ENCODE results near the gene PTPRH. TPM values are rescaled to one million over a fixed set of nuclear protein-coding genes. Genes with fewer than 3 reads are reported as not detected.
A peak's percentile ranks its signal among the peaks of the same experiment; 100 is the strongest.

The PTPRH gene
- total and polyA plus RNA-seq, 7 experiments from 2014 or later, result 0.56 TPM; not detected in 6

GRCh38 chr19:55146078-55146704, 63.1 kb downstream of the PTPRH start:
- peak overlapping the region in 1 of 10 donors; percentile 28 for H3K4me3 Mint-ChIP-seq
- no peak overlapping the region for H3K27ac Mint-ChIP-seq
- ATAC-seq, result no peak
- H3K4me1 Mint-ChIP-seq, result peaks cover under 1 to 14% (median 8%) of the 10 kb centered on the region in 7 donors
- peaks cover 0 to under 1% (median 0%) of the 10 kb centered on the region in 3 experiments for H3K9me3 ChIP-seq (ENCODE audit: control insufficient read depth in 2 of 3, low read length in 3 of 3)
- intact Hi-C loops (cut with micrococcal nuclease), result loop anchor here in 1 of 2 donors (10.0 kb wide), 1 partner anchor 159 kb away; no protein-coding TSS in a partner anchor
- no peak overlapping the region for H3K27ac ChIP-seq (ENCODE audit: low read depth, low read length)
- peaks cover 0 to 11% (median 0%) of the 10 kb centered on the region in 11 donors for H3K9me3 Mint-ChIP-seq
- no peak for DNase-seq
- CTCF ChIA-PET, result interaction anchor here (0.6 to 1.0 kb wide), 2 partner anchors 57 to 357 kb away, joined by 3 read pairs; no protein-coding TSS in a partner anchor
- no peak overlapping the region for H3K4me3 ChIP-seq (ENCODE audit: low read length)
- POLR2A ChIA-PET, result no interaction called here
- H3K36me3 Mint-ChIP-seq, result peaks cover 0 to 9% (median 0%) of the 10 kb centered on the region in 5 donors
- H3K36me3 ChIP-seq (ENCODE audit: control insufficient read depth in 2 of 3, insufficient read depth in 3 of 3, low read length in 3 of 3), result no peaks in the 10 kb centered on the region
- H3K27me3 Mint-ChIP-seq, result peaks cover 49 to 65% (median 52%) of the 10 kb centered on the region in 5 donors
- H3K27me3 ChIP-seq (ENCODE audit: control insufficient read depth in 2 of 2, insufficient read depth in 2 of 2, low read length in 2 of 2), result peaks cover 10 to 11% of the 10 kb centered on the region in 2 donors
- H3K4me1 ChIP-seq (ENCODE audit: control insufficient read depth in 2 of 2, insufficient read depth in 2 of 2, low read length in 2 of 2), result no peaks in the 10 kb centered on the region

GRCh38 chr19:55145232-55145631, 64.1 kb downstream of the PTPRH start:
- peak overlapping the region in 1 of 9 donors; percentile 70 for H3K27ac Mint-ChIP-seq
- H3K4me1 Mint-ChIP-seq, result peaks cover 3 to 16% (median 8%) of the 10 kb centered on the region in 7 donors
- H3K9me3 Mint-ChIP-seq, result peaks cover 0 to 7% (median 0%) of the 10 kb centered on the region in 11 donors
- no peak overlapping the region for H3K4me3 ChIP-seq (ENCODE audit: low read length)
- DNase-seq (no peak), ATAC-seq (no peak)
- POLR2A ChIA-PET, result no interaction called here
- H3K27me3 Mint-ChIP-seq, result peaks cover 52 to 73% (median 55%) of the 10 kb centered on the region in 5 donors
- no peaks in the 10 kb centered on the region for H3K9me3 ChIP-seq (ENCODE audit: control insufficient read depth in 2 of 3, low read length in 3 of 3)
- H3K4me1 ChIP-seq (ENCODE audit: control insufficient read depth in 2 of 2, insufficient read depth in 2 of 2, low read length in 2 of 2), result no peaks in the 10 kb centered on the region
- no peak overlapping the region for H3K27ac ChIP-seq (ENCODE audit: low read depth, low read length)
- peaks cover 0 to 8% (median 0%) of the 10 kb centered on the region in 5 donors for H3K36me3 Mint-ChIP-seq
- peaks cover 11 to 13% of the 10 kb centered on the region in 2 donors for H3K27me3 ChIP-seq (ENCODE audit: control insufficient read depth in 2 of 2, insufficient read depth in 2 of 2, low read length in 2 of 2)
- no peaks in the 10 kb centered on the region for H3K36me3 ChIP-seq (ENCODE audit: control insufficient read depth in 2 of 3, insufficient read depth in 3 of 3, low read length in 3 of 3)
- CTCF ChIA-PET, result interaction anchor here (1.0 kb wide), 1 partner anchor 358 kb away, joined by 3 read pairs; no protein-coding TSS in a partner anchor
- intact Hi-C loops (cut with micrococcal nuclease), result loop anchor here in 1 of 2 donors (10.0 kb wide), 1 partner anchor 160 kb away; no protein-coding TSS in a partner anchor
- H3K4me3 Mint-ChIP-seq, result peak overlapping the region in 1 of 10 donors; percentile 50

- H3K4me3 Mint-ChIP-seq, result no peak overlapping the region
- CTCF ChIA-PET, result interaction anchor here (0.7 to 5.3 kb wide), 11 partner anchors 196 to 490 kb away, joined by 3 to 71 read pairs (median 7); partner anchors contain the start of gene ZNF865
Observed at GRCh38 chr19:55141696-55142095, 67.6 kb downstream of the PTPRH start.

GRCh38 chr19:55137915-55138314, 71.4 kb downstream of the PTPRH start:
- DNase-seq (no peak), ATAC-seq (no peak)
- ChIA-PET CTCF (no interaction called here), POLR2A (no interaction called here)
- H3K4me1 Mint-ChIP-seq, result peaks cover 0 to 4% (median 3%) of the 10 kb centered on the region in 7 donors
- H3K27ac ChIP-seq (ENCODE audit: low read depth, low read length), result no peak overlapping the region
- H3K27ac Mint-ChIP-seq, result no peak overlapping the region
- no peaks in the 10 kb centered on the region for H3K4me1 ChIP-seq (ENCODE audit: control insufficient read depth in 2 of 2, insufficient read depth in 2 of 2, low read length in 2 of 2)
- H3K36me3 ChIP-seq (ENCODE audit: control insufficient read depth in 2 of 3, insufficient read depth in 3 of 3, low read length in 3 of 3), result no peaks in the 10 kb centered on the region
- peaks cover 12 to 47% (median 25%) of the 10 kb centered on the region in 5 donors for H3K27me3 Mint-ChIP-seq
- peaks cover 4 to 9% of the 10 kb centered on the region in 2 donors for H3K27me3 ChIP-seq (ENCODE audit: control insufficient read depth in 2 of 2, insufficient read depth in 2 of 2, low read length in 2 of 2)
- intact Hi-C loops (cut with micrococcal nuclease), result loop anchor here in 1 of 2 donors (10.0 kb wide), 1 partner anchor 483 kb away; no protein-coding TSS in a partner anchor
- no peaks in the 10 kb centered on the region for H3K36me3 Mint-ChIP-seq
- no peak overlapping the region for H3K4me3 ChIP-seq (ENCODE audit: low read length)
- no peaks in the 10 kb centered on the region for H3K9me3 ChIP-seq (ENCODE audit: control insufficient read depth in 2 of 3, low read length in 3 of 3)
- no peak overlapping the region for H3K4me3 Mint-ChIP-seq
- no peaks in the 10 kb centered on the region for H3K9me3 Mint-ChIP-seq

More at GRCh38 chr19:55141696-55142095, 67.6 kb downstream of the PTPRH start:
- DNase-seq (no peak), ATAC-seq (no peak)
- no peaks in the 10 kb centered on the region for H3K4me1 ChIP-seq (ENCODE audit: control insufficient read depth in 2 of 2, insufficient read depth in 2 of 2, low read length in 2 of 2)
- no peaks in the 10 kb centered on the region for H3K36me3 ChIP-seq (ENCODE audit: control insufficient read depth in 2 of 3, insufficient read depth in 3 of 3, low read length in 3 of 3)
- H3K36me3 Mint-ChIP-seq, result peaks cover 0 to 4% (median 0%) of the 10 kb centered on the region in 5 donors
- intact Hi-C loops (cut with micrococcal nuclease), result loop anchor here (1.0 to 10.0 kb wide), 5 partner anchors 163 to 490 kb away; no protein-coding TSS in a partner anchor
- H3K9me3 Mint-ChIP-seq, result peaks cover 0 to 4% (median 0%) of the 10 kb centered on the region in 11 donors
- no peaks in the 10 kb centered on the region for H3K9me3 ChIP-seq (ENCODE audit: control insufficient read depth in 2 of 3, low read length in 3 of 3)
- H3K27me3 ChIP-seq (ENCODE audit: control insufficient read depth in 2 of 2, insufficient read depth in 2 of 2, low read length in 2 of 2), result peaks cover 11 to 13% of the 10 kb centered on the region in 2 donors
- H3K27me3 Mint-ChIP-seq, result peaks cover 36 to 64% (median 38%) of the 10 kb centered on the region in 5 donors
- POLR2A ChIA-PET, result interaction anchor here (0.7 to 0.8 kb wide), 3 partner anchors 24 to 362 kb away, joined by 4 to 5 read pairs (median 4); no protein-coding TSS in a partner anchor
- no peak overlapping the region for H3K27ac ChIP-seq (ENCODE audit: low read depth, low read length)
- no peak overlapping the region for H3K27ac Mint-ChIP-seq
- H3K4me1 Mint-ChIP-seq, result peaks cover 3 to 16% (median 8%) of the 10 kb centered on the region in 7 donors
- H3K4me3 ChIP-seq (ENCODE audit: low read length), result no peak overlapping the region

GRCh38 chr19:55136399-55137102, 72.8 kb downstream of the PTPRH start:
- no peaks in the 10 kb centered on the region for H3K4me1 ChIP-seq (ENCODE audit: control insufficient read depth in 2 of 2, insufficient read depth in 2 of 2, low read length in 2 of 2)
- no peak overlapping the region for H3K4me3 ChIP-seq (ENCODE audit: low read length)
- Mint-ChIP-seq H3K4me1 (peaks cover 0 to 4% (median 3%) of the 10 kb centered on the region in 7 donors), H3K4me3 (no peak overlapping the region), H3K9me3 (no peaks in the 10 kb centered on the region), H3K27ac (no peak overlapping the region), H3K36me3 (no peaks in the 10 kb centered on the region), H3K27me3 (peaks cover 17 to 45% (median 32%) of the 10 kb centered on the region in 5 donors)
- ATAC-seq (no peak), DNase-seq (no peak)
- H3K27me3 ChIP-seq (ENCODE audit: control insufficient read depth in 2 of 2, insufficient read depth in 2 of 2, low read length in 2 of 2), result peaks cover under 1 to 9% of the 10 kb centered on the region in 2 donors
- CTCF ChIA-PET, result no interaction called here
- intact Hi-C loops (cut with micrococcal nuclease), result loop anchor here in 1 of 2 donors (10.0 kb wide), 1 partner anchor 482 kb away; no protein-coding TSS in a partner anchor
- H3K9me3 ChIP-seq (ENCODE audit: control insufficient read depth in 2 of 3, low read length in 3 of 3), result no peaks in the 10 kb centered on the region
- POLR2A ChIA-PET, result no interaction called here
- H3K36me3 ChIP-seq (ENCODE audit: control insufficient read depth in 2 of 3, insufficient read depth in 3 of 3, low read length in 3 of 3), result no peaks in the 10 kb centered on the region
- H3K27ac ChIP-seq (ENCODE audit: low read depth, low read length), result no peak overlapping the region

- CTCF ChIA-PET, result no interaction called here
- H3K36me3 ChIP-seq (ENCODE audit: control insufficient read depth in 2 of 3, insufficient read depth in 3 of 3, low read length in 3 of 3), result no peaks in the 10 kb centered on the region
- DNase-seq (no peak), ATAC-seq (no peak)
- no peak overlapping the region for H3K27ac ChIP-seq (ENCODE audit: low read depth, low read length)
- H3K4me1 Mint-ChIP-seq, result no peaks in the 10 kb centered on the region
- no peaks in the 10 kb centered on the region for H3K4me1 ChIP-seq (ENCODE audit: control insufficient read depth in 2 of 2, insufficient read depth in 2 of 2, low read length in 2 of 2)
- H3K9me3 Mint-ChIP-seq, result peaks cover 0 to 2% (median 0%) of the 10 kb centered on the region in 11 donors
- H3K4me3 ChIP-seq (ENCODE audit: low read length), result no peak overlapping the region
- POLR2A ChIA-PET, result interaction anchor here (0.7 kb wide), 1 partner anchor 492 kb away, joined by 4 read pairs; no protein-coding TSS in a partner anchor
- H3K27me3 ChIP-seq (ENCODE audit: control insufficient read depth in 2 of 2, insufficient read depth in 2 of 2, low read length in 2 of 2), result peaks cover 0 to 3% of the 10 kb centered on the region in 2 donors
- H3K36me3 Mint-ChIP-seq, result no peaks in the 10 kb centered on the region
- no peak overlapping the region for H3K27ac Mint-ChIP-seq
- no peaks in the 10 kb centered on the region for H3K9me3 ChIP-seq (ENCODE audit: control insufficient read depth in 2 of 3, low read length in 3 of 3)
- intact Hi-C loops (cut with micrococcal nuclease), result loop anchor here (5.0 to 10.0 kb wide), 2 partner anchors 252 to 480 kb away; no protein-coding TSS in a partner anchor
- peaks cover 22 to 40% (median 35%) of the 10 kb centered on the region in 5 donors for H3K27me3 Mint-ChIP-seq
- H3K4me3 Mint-ChIP-seq, result no peak overlapping the region
Observed at GRCh38 chr19:55134736-55135135, 74.6 kb downstream of the PTPRH start.

All from naive thymus-derived CD4-positive, alpha-beta T cell (primary cell).